Mucosa of descending colon (tissue), 3 donors: ENCODE measurements around the gene NTN1. TPM values are rescaled to one million over a fixed set of nuclear protein-coding genes. Genes with fewer than 3 reads are reported as not detected.

Source experiments
- ATAC-seq: fragments of 200-7000 bp; cut with Tn5 transposase; one replicate; pipeline ENCODE4 v1.9.1; 2020; ENCODE audit warnings: mild to moderate bottlenecking, moderate library complexity
- DNase-seq, 3 donors: peaks; one replicate each; pipeline ENCODE4 v3.0.0-alpha.2; 2020
- H3K36me3 ChIP-seq: fragments of 200-600 bp; one replicate; pipeline ENCODE4 v1.8.0; 2021; ENCODE audit warnings: low read depth, mild to moderate bottlenecking
- H3K4me1 ChIP-seq: fragments of 200-600 bp; one replicate; pipeline ENCODE4 v1.8.0; 2021; ENCODE audit warnings: low read depth, mild to moderate bottlenecking
- H3K4me3 ChIP-seq: fragments of 200-600 bp; one replicate; pipeline ENCODE4 v1.8.0; 2021; ENCODE audit warnings: mild to moderate bottlenecking
- H3K9me3 ChIP-seq: fragments of 200-600 bp; one replicate; pipeline ENCODE4 v1.8.0; 2021; ENCODE audit warnings: mild to moderate bottlenecking
- CTCF ChIP-seq: fragments of 200-600 bp; IDR thresholded peaks from one replicate; pipeline ENCODE4 v1.8.0; 2022; ENCODE audit warnings: antibody characterized with exemption, mild to moderate bottlenecking
- intact Hi-C, 2 donors: fragments of 100-400 bp; cut with DNase I in 1 of 2; cut with micrococcal nuclease in 1 of 2; formaldehyde crosslinking; loops; one replicate each; pipeline versions ENCODE4 v1.11.0 to v1.11.1; 2022; cut with DNase I, micrococcal nuclease
- total RNA-seq, 3 donors: library from RNA; stranded (reverse); fragmentation: NEBNext Ultra II Directional in 2 of 3; extraction: Animal tissue kit (Norgen Biotek cat#: 25700) in 2 of 3; gene quantifications; one replicate each; pipeline versions ENCODE4 v1.2.1 to v1.2.4, GENCODE V29; 2021 to 2023
- donor health status: DM: no; HTN: no; CAD: no; lungs with moderate emphysema.
- donor health status: DM: no; HTN: no; CAD: no.
- donor health status: DM: no; HTN: yes; CAD: no.

The NTN1 gene
- total RNA-seq, 3 donors from 2014 or later: 3.7 to 61.8 (median 4.0) TPM

DNA sequence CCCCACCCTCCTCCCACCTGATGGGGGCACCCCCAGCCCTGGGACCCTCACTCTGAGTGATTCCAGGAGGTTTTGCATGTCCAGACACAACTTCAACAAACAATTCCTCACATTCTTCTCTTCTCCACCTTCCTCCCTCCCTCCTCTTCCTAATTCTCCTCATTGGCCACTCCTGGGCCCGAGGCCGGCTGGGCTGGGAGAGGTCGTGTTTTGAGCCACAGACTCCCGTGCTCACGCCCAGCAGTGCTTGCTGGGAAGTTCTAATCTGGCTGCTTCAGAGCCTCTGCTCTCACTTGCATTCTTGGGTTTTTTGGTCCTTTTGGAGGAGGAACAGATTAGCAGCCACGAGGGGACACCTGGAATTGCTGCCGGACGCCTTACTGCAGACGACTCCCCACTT is 157.0 kb downstream of the NTN1 start:
- no peaks in the 10 kb centered on the region for H3K4me1 ChIP-seq
- no peaks in the 10 kb centered on the region for H3K9me3 ChIP-seq
- ATAC-seq (no peak), DNase-seq (no peak)
- no peak for TF ChIP-seq CTCF
- no peak overlapping the region for H3K4me3 ChIP-seq
- intact Hi-C loops: no loop called here
- no peaks in the 10 kb centered on the region for H3K36me3 ChIP-seq

DNA sequence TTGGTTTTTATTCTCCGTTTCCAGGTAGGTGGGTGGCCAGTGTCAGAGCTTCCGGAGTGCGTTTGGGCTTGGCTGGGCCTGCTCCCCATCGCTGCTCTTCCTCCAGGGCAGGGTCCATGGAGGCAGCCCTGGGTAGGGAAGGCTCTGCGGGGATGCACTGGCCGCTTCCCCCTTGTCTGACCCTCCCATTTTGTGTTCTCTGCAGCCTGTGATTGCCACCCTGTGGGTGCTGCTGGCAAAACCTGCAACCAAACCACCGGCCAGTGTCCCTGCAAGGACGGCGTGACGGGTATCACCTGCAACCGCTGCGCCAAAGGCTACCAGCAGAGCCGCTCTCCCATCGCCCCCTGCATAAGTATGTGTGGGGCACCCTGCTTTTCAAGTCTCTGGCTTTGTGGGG is 158.3 kb downstream of the NTN1 start:
- H3K36me3 ChIP-seq: no peaks in the 10 kb centered on the region
- TF ChIP-seq CTCF: no peak
- ATAC-seq: no peak
- H3K4me3 ChIP-seq: no peak overlapping the region
- no peaks in the 10 kb centered on the region for H3K4me1 ChIP-seq
- intact Hi-C loops: no loop called here
- no peaks in the 10 kb centered on the region for H3K9me3 ChIP-seq
- DNase-seq: no peak

DNA sequence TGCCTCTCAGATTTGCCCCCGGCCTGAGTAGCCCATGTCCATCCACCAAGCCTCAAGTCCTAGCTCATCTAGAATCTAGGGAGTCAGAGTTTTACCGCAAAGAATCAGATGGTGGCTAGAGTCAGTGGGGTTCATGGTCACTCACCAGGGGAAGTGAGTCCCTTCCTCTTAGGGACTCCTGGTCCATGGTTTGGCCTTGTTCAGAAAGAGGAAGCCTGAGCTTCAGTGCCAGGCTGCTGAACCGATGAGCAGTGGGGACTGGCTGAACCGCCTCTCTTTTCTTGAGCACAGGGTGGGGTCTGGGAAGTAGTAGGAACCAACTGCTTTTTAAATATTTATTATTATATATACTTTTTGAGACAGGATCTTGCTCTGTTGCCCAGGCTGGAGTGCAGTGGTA is 160.3 kb downstream of the NTN1 start:
- no peak for TF ChIP-seq CTCF
- Histone ChIP-seq H3K4me1 (no peaks in the 10 kb centered on the region), H3K4me3 (no peak overlapping the region), H3K36me3 (no peaks in the 10 kb centered on the region), H3K9me3 (no peaks in the 10 kb centered on the region)
- no peak for ATAC-seq
- intact Hi-C loops: no loop called here
- DNase-seq: no peak

DNA sequence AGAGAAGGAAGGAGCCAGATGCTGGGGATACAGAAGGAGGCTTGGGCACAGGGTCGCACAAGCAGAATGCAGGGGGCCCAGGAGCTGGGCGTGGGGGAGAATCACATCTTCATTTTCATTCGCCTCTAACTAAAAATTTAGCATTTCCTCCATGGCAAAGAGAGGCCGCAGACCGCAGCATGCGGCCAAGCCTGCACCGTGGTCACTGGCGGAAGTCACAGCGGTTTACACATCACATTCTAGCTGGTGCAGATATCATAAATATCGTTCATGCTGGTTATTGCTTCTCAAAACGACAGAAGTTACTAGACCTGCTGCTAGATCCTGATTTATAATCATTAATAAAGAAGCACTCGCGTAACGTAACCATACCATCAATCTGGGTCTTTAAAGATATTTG is 162.0 kb downstream of the NTN1 start:
- no peak for ATAC-seq

GRCh38 chr17:9185142-9185541 is 163.8 kb downstream of the NTN1 start:
- DNase-seq: no peak
- H3K4me1 ChIP-seq: no peaks in the 10 kb centered on the region
- TF ChIP-seq CTCF: no peak
- intact Hi-C loops: no loop called here
- no peaks in the 10 kb centered on the region for H3K36me3 ChIP-seq
- no peak for ATAC-seq
- no peak overlapping the region for H3K4me3 ChIP-seq
- no peaks in the 10 kb centered on the region for H3K9me3 ChIP-seq

More for the DNA sequence above, 162.0 kb downstream of the NTN1 start:
- H3K36me3 ChIP-seq: no peaks in the 10 kb centered on the region
- no peak overlapping the region for H3K4me3 ChIP-seq
- DNase-seq: no peak
- H3K9me3 ChIP-seq: no peaks in the 10 kb centered on the region
- H3K4me1 ChIP-seq: no peaks in the 10 kb centered on the region
- TF ChIP-seq CTCF: no peak
- intact Hi-C loops: no loop called here

DNA sequence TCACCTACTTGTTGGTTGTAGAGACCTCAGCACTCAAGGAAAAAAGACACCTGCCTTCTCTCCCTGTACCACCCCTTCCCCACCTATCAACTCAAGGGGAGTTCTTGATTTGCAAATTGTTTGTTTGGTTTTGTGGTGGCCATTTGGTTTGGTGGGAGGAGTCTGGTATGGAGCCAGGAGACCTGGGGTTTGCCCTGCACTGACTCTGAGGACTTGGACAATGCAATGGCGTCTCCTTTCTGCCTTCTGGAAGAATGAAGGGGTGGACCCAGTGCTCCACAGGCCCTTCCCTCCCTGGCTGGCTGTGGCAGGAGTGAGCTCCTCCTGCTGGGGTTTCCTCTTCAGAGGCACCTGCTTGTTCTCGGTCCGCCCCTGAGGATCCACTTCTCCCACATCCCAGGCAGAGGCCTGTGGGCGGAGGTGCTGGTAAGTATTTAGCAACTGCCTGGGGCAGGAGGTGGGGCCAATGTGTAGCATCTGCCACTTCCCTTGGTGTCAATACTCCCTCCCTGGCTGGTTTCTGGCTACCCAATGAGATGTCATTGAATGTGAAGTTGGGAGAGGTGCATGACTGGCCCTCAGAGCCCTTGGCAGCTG is 164.5 kb downstream of the NTN1 start:
- H3K4me3 ChIP-seq: no peak overlapping the region
- ATAC-seq (no peak), DNase-seq (no peak)
- no peak for TF ChIP-seq CTCF
- intact Hi-C loops: no loop called here
- no peaks in the 10 kb centered on the region for H3K36me3 ChIP-seq
- no peaks in the 10 kb centered on the region for H3K4me1 ChIP-seq
- no peaks in the 10 kb centered on the region for H3K9me3 ChIP-seq
